ENCODE measurements around the gene OR56B4.
"Not testable (repeated sequence)": the region's sequence is repeated elsewhere in the genome, so short reads cannot be mapped to it uniquely, and the experiment has no call there.

OR56B4 gene

GRCh38 chr11:6107384-6107783 lies at the start of gene OR56B4:
TSS of gene OR56B4 (plus strand) at chr11:6107684. CDS start at chr11:6107779, 95 bp downstream.
- not testable (repeated sequence) for DNase-seq

GRCh38 chr11:6061475-6061874 lies 46.0 kb upstream of the OR56B4 start:
- no peak for DNase-seq

DNA sequence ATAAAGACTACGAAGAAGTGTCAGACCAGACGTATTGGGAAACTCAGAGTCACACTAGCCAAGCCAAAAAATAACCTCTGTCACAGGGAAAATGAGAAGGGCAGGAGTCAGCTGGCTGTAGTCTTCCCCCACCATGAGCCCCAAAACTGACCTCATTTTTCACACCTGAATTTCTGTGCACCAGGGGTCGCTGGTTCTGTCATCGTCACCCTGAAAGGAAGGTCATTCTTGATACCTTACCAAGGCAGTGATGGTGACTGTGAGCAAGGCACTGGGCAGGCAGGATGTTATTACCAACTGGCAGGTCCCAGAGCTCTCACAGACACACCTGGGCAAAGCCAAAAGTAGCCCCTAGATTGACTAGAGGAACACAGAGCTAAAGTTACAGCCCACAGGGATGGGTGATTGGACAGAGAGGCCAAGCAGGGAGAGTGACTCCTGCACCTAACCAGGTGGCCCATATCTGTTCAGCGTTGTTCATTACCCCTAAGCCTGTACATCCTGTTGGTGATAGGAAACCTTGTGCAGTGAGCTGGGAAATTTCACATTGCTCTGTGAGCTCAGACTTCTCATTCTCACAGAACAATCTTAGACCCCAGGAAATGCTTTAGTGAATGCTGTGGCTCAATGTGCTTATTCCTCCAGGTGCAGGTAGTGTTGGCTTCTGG lies 44.7 kb upstream of the OR56B4 start:
- no peak for DNase-seq

GRCh38 chr11:6067502-6067901 lies 40.0 kb upstream of the OR56B4 start:
- no peak for DNase-seq

- DNase-seq = not testable (repeated sequence)
These were observed 31.0 kb upstream of the OR56B4 start for GRCh38 chr11:6076443-6076842.

GRCh38 chr11:6077723-6078122 lies 29.8 kb upstream of the OR56B4 start:
- no peak for DNase-seq

DNA sequence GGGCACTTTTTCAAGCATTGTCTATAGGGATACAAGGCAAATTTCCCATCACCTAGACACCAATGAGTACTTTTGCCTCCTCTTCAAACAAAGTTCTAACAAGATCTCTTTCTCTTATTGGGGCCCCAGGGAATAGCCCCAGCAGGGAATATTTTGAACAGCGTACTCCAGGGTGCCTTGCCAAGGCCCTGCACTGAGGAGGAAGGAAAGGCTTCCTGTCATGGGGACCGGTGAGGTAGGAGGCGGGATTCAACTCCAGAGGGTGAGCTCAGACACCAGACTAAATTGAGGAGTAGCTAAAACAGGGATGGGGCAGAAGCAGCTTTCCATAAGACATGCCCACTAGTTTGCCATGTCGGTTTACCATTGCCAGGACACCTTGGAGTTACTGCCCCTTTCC lies 28.0 kb upstream of the OR56B4 start:
- no peak for DNase-seq

DNA sequence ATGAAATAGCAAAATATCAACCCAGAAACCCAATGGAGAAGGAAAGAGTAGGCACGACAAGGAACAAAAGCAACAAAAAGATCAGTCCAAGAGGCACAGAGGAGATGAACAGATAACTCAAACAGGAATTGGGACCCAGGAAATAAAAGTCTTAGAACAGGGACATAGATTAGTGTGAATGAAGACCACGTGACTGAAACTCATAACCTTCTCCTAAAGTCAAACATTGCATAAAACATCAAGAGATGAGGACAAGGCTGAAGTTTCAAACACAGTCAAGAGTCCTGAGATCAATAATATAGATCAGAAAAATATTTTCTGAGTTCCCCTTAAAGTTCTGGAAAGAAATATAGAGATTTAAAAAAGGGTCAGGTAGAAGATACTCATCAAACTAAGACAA lies 24.4 kb upstream of the OR56B4 start:
- no peak for DNase-seq

DNA sequence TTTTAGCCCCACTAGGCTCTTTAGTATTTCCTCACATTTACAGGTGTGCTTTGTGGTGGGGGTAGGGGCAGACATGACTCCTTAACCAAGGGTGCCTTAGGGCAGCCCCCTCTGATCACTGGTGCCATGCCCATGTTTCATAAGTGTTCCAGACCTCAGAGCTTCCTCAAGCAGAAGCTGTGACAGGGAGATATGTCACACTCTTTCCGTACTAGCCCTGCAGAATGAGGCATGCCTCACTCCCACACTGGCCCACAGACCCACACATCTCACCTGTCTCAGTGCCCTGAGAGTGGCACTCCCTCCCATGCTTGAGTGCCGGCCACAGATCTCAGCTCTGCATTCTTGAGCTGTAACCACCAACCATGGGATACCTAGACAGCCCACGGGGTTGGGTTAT lies 22.9 kb upstream of the OR56B4 start:
- no peak for DNase-seq

- no peak for DNase-seq
These were observed 13.3 kb upstream of the OR56B4 start for GRCh38 chr11:6094186-6094585.

DNA sequence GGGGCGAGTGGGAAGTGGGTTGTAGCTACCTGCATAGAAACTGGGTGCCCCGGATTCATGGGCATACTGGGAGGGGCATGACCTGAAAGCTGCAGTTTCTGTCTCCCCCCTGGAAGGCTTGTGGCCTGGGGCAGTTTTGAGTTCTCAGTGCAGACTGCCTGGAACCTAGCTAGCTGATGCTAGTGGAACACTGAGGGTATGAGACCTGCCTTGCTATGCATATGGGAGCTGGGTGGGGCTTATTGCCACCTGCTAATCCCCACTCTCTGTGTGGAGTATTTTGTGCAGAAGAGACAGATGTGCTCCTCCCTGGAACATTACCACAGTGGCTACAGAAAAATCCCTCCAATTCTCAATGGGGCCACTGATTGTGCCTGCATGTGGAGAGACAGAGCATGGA lies 11.7 kb upstream of the OR56B4 start:
- no peak for DNase-seq

DNA sequence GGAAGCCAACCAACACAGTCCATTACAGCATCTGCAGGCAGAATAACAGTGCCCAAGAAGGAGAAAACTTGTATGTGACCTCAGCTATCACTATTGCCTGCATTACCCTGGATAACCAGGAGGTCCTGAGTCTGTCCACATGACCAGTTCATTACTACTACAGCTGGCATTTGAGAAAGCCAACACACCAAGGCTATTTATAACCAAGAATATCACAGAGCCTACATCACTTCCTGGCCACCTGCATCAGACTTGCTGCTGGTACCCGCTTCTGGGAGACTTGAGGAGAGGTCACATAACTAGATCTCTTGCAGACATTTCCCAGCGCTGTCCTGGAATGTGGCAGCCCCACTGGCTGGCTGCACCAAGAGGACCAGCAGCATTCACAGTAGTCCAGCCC lies 11.1 kb upstream of the OR56B4 start:
- DNase-seq = no peak

- no peak for DNase-seq
These were observed 7.9 kb upstream of the OR56B4 start for GRCh38 chr11:6099577-6099976.

DNA sequence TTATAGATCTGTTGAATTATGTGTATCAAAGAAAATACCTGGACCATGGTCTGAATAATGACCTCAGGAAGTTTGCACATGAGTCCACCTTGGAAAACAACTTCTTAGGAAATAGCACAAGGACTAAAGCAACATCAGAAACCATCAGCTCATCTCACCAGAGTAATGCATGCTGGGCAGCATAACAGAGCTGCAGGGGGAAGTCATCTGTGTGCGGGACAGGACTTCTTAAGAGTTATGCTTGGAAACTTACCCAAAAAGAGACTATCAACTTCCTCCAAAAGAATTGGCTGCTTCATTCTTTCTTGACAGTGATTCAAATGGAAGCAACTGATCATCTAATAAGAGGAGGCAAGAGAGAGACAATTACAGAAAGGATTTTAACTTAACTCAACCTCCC lies 2.5 kb downstream of the OR56B4 start:
- DNase-seq = no peak

GRCh38 chr11:6111673-6112072 lies 4.2 kb downstream of the OR56B4 start:
- DNase-seq = no peak

GRCh38 chr11:6116638-6117037 lies 9.2 kb downstream of the OR56B4 start:
- DNase-seq = no peak

DNA sequence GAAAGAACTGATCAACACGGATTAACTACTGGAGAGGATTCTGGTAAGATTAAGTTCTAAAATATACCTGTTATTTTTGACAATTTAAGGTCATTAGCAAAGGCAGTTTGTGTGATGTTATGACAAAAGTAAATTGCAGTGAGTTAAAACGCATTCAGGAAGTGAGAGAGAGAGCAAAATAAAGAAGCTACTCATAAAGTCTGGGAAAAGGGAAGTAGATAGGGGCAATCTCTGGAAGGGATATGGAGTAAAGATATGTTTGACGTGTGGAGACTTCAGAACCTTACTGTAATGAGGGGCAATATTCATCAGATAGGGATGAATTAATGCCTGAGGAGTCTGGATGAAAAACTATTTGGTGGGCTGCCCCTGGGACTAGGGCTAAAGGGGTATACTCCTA lies 16.8 kb downstream of the OR56B4 start:
- no peak for DNase-seq

- DNase-seq = no peak
These were observed 20.4 kb downstream of the OR56B4 start for GRCh38 chr11:6127881-6128280.

- no peak for DNase-seq
These were observed 21.5 kb downstream of the OR56B4 start for GRCh38 chr11:6129011-6129410.

- DNase-seq = no peak
These were observed 22.2 kb downstream of the OR56B4 start for GRCh38 chr11:6129635-6130034.

- DNase-seq = no peak
These were observed 24.9 kb downstream of the OR56B4 start for GRCh38 chr11:6132431-6132830.

DNA sequence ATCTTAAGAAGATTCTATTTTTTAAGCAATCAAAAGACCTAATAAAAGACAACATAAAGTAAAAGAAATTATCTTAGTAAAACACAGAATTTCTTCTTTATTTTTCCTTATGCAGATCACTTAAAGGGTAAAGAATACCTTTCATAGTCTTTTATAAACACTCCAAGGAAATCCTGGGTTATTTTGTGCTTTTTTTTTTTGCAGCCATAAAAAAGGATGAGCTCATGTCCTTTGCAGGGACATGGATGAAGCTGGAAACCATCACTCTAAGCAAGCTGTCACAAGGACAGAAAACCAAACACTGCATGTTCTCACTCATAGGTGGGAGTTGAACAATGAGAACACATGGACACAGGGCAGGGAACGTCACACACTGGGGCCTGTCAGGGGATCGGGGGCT lies 28.5 kb downstream of the OR56B4 start:
- DNase-seq = not testable (repeated sequence)

DNA sequence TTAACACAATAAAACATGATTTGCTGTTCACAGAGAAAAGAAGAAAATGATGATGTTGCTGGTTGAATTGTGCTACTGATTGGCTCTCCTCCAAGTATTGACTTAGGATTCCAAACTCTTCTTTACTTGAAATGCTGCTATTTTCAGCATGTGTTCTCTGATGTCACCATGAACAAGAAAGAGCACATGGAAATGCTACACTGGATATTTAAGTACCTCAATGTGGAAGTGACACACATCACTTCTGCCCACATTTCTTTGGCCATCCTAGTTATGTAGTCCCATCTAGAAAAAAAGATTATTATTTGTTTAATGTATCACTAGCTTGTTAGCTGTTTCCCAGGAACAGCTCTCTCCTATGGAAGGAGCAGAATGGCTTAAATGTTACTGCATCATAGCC lies 35.5 kb downstream of the OR56B4 start:
- DNase-seq = no peak

DNA sequence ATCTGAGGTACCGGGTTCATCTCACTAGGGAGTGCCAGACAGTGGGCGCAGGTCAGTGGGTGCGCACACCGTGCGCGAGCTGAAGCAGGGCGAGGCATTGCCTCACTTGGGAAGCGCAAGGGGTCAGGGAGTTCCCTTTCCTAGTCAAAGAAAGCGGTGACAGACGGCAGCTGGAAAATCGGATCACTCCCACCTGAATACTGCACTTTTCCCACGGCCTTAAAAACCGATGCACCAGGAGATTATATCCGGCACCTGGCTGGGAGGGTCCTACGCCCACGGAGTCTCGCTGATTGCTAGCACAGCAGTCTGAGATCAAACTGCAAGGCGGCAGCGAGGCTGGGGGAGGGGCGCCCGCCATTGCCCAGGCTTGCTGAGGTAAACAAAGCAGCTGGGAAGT lies 36.3 kb downstream of the OR56B4 start:
- not testable (repeated sequence) for DNase-seq

DNA sequence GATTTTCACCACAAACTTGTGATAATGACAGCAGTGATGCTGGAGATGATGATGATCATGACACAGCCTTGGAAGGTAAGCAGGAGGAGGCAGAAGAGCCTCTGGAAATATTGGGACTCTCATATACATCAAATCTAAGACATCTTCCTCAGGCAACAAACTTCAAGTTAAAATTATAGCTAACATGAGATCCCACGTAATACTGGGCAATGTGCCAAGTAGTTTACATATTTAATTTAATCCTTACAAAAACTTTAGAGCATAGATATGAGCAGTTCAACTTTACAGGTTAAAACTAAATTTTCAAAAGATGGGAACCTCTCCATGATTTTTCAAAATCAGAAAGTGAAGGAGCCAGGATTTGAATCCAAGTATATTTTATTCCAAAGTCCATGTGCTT lies 43.6 kb downstream of the OR56B4 start:
- DNase-seq = no peak

DNA sequence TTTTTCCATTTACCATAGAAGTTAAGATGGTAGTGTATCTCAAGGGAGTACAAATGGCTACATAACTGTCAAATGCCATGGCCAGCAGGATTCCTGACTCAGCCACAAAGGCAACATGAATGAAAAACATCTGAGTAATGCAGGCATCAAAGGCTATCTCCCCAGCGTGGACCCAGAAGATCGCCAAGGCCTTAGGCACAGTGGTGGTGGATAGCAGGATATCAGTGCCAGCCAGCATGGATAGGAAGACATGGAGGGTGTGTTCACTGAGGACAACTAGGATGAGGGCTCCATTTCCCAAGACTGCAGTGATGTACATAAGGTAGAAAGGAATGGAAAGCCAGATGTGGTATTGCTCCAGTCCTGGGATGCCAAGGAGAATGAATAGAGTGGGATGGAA lies 44.6 kb downstream of the OR56B4 start:
- DNase-seq = no peak

Data from NCI-H226 (cell line).